GM21825 (cell line): ENCODE results near the gene CCM2L.

Experiments used
- ATAC-seq: cut with Tn5 transposase; IDR thresholded peaks from one replicate; pipeline ENCODE4 v1.9.1; 2021; ENCODE audit warnings: mild to moderate bottlenecking, moderate library complexity; ENCODE audit not compliant: unreplicated experiment

CCM2L gene

GRCh38 chr20:31991339-31991705 is 18.9 kb upstream of the CCM2L start:
- ATAC-seq, result no peak

GRCh38 chr20:31992086-31992485 is 18.2 kb upstream of the CCM2L start:
- no peak for ATAC-seq

GRCh38 chr20:31996996-31997395 is 13.2 kb upstream of the CCM2L start:
- ATAC-seq, result no peak

GRCh38 chr20:31998246-31998645 is 12.0 kb upstream of the CCM2L start:
- ATAC-seq, result no peak

GRCh38 chr20:32003325-32003724 is 6.9 kb upstream of the CCM2L start:
- ATAC-seq, result no peak

- ATAC-seq, result no peak
Observed at GRCh38 chr20:32004963-32005362, 5.3 kb upstream of the CCM2L start.

- no peak for ATAC-seq
Observed at GRCh38 chr20:32006053-32006452, 4.2 kb upstream of the CCM2L start.

- ATAC-seq, result no peak
Observed at GRCh38 chr20:32006841-32007786, 3.1 kb upstream of the CCM2L start.

- ATAC-seq, result no peak
Observed at GRCh38 chr20:32007787-32008616, 2.2 kb upstream of the CCM2L start.

GRCh38 chr20:32009564-32009963 is 674 bp upstream of the CCM2L start:
- no peak for ATAC-seq

GRCh38 chr20:32010666-32011065 is 428 bp downstream of the CCM2L start:
- no peak for ATAC-seq

GRCh38 chr20:32012159-32012688 is 2.0 kb downstream of the CCM2L start:
- no peak for ATAC-seq

GRCh38 chr20:32013326-32013725 is 3.1 kb downstream of the CCM2L start:
- ATAC-seq, result no peak

GRCh38 chr20:32017711-32018251 is 7.5 kb downstream of the CCM2L start:
- no peak for ATAC-seq

- no peak for ATAC-seq
Observed at GRCh38 chr20:32018269-32019155, 8.3 kb downstream of the CCM2L start.

GRCh38 chr20:32019156-32019510 is 8.9 kb downstream of the CCM2L start:
- ATAC-seq, result no peak

- no peak for ATAC-seq
Observed at GRCh38 chr20:32019563-32020463, 9.6 kb downstream of the CCM2L start.

- no peak for ATAC-seq
Observed at GRCh38 chr20:32021091-32021490, 10.9 kb downstream of the CCM2L start.

- no peak for ATAC-seq
Observed at GRCh38 chr20:32024683-32025295, 14.6 kb downstream of the CCM2L start.
